ENCODE measurements around the gene SPATA31D1.

Gene SPATA31D1

DNA sequence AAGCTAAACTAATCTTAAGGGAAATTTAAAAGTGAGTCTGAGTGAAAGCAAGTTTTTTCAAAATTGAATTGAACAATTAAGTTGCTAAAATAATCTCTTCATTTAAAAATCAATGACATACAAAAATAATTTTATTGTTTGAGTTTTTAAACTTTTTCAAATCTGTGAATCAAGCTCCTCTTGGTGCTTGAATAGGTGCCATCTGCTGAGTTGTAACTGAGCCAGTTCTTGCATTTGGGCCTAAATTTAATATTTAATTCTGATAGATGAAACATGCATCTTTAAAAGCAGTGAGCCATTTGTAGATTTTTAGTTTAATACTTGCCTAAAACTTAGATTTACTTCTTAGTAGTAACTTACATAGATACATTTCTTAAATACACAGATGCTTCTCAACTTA, 31.8 kb downstream of the SPATA31D1 start:
- no peak overlapping the region for H3K4me3 ChIP-seq (ENCODE audit: low read depth, low read length)
- TF ChIP-seq, protein P1, sequence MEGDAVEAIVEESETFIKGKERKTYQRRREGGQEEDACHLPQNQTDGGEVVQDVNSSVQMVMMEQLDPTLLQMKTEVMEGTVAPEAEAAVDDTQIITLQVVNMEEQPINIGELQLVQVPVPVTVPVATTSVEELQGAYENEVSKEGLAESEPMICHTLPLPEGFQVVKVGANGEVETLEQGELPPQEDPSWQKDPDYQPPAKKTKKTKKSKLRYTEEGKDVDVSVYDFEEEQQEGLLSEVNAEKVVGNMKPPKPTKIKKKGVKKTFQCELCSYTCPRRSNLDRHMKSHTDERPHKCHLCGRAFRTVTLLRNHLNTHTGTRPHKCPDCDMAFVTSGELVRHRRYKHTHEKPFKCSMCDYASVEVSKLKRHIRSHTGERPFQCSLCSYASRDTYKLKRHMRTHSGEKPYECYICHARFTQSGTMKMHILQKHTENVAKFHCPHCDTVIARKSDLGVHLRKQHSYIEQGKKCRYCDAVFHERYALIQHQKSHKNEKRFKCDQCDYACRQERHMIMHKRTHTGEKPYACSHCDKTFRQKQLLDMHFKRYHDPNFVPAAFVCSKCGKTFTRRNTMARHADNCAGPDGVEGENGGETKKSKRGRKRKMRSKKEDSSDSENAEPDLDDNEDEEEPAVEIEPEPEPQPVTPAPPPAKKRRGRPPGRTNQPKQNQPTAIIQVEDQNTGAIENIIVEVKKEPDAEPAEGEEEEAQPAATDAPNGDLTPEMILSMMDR (IDR thresholded peaks at IDR 0.05; ENCODE audit: borderline replicate concordance, insufficient read depth, low read depth, low read length): no peak

DNA sequence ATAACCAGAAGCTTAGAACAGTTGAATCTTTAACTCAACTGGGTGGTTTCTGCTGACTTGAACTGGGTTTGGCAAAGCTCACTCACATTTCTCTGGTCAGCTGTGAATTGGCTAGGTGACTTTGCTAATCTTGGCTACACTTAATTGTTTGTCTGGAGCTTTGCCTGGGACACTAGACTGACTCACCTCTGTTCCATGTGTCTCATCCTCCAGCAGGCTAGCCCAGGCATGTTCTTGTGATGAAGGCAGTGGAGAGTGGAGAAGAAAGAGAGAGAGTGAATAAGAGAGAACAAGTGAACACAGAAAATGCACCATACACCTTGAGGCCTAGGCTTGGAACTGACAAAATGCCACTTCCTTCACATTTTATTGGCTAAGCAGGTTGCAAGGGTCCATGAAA, 32.6 kb downstream of the SPATA31D1 start:
- TF ChIP-seq, protein P1 (IDR thresholded peaks at IDR 0.05; ENCODE audit: borderline replicate concordance, insufficient read depth, low read depth, low read length): no peak
- H3K4me3 ChIP-seq (ENCODE audit: low read depth, low read length): no peak overlapping the region

DNA sequence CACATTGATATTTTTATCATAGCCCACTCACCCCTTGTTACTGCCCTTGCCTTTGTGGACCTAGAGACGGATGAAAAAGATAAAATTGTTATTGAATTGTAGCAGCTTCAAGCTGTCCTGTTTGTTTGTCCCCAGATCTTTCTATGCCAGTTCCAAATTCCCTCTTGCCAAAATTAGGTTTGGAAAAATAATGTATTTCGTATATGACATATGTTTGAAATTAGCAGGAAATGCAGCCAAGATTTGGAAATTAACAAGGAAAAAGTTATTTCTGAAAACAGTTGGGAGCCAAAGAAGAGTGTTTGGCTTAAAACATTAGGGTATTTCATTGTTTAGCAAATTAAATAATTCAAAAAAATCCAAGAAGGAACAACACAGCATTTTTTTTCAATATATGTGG, 33.5 kb downstream of the SPATA31D1 start:
- H3K4me3 ChIP-seq (ENCODE audit: low read depth, low read length): no peak overlapping the region
- TF ChIP-seq, protein P1 (IDR thresholded peaks at IDR 0.05; ENCODE audit: borderline replicate concordance, insufficient read depth, low read depth, low read length): no peak

DNA sequence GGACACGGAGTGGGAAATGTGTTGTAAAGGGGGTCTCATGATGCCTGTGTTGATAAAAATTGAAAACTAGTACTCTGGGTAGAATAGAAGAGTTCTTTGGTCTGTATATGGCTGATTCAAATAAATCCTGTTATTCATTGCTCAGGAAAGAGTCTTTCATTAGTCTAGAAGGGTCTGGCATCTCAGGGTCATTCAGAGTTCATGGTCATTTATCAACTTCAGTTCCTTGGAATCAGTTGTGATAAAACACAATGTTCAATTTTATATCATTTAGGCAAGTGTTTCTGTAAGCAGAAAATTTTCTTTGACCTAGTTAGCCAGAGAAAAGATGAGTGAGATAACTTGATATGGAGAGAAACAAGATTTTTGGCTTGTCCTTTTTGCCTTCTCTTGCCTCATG, 36.3 kb downstream of the SPATA31D1 start:
- TF ChIP-seq, protein P1 (IDR thresholded peaks at IDR 0.05; ENCODE audit: borderline replicate concordance, insufficient read depth, low read depth, low read length): no peak
- H3K4me3 ChIP-seq (ENCODE audit: low read depth, low read length): no peak overlapping the region

DNA sequence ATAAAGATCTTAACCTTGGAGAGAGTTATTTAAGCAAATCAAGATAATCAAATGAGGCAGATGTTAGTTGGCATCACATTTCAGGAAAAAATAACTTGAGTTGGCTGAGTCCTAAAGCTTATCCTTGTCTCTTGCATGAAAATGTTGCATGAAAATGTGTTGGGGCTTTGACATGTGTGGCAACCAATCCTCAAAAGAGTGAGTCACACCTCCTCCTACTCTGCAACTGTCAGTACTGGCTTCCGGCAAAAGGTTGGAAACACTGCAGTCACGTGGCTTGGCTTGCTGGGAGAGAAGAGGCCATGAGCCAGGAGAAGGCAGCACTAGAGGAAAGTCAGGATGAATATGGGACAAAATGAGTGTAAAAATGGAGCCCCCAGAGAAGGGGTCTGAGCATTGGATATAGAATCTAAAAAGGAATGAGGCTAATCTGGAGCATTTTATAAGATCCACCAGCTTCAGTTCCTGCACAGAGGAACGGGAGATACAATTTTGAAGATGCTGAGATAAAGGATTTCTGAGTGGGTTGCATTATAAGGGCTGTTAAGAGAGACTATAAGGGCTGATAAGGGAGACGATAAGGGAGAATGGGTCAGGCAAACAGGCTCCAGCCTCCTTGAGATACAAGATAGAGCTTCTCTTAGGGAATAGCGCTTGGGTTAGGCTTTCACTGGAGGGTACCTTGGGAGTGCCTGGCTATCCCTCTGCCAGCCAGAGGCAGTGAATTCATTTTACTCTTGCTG, 43.1 kb downstream of the SPATA31D1 start:
- H3K4me3 ChIP-seq (ENCODE audit: low read depth, low read length): no peak overlapping the region
- TF ChIP-seq, protein P1 (IDR thresholded peaks at IDR 0.05; ENCODE audit: borderline replicate concordance, insufficient read depth, low read depth, low read length): no peak

DNA sequence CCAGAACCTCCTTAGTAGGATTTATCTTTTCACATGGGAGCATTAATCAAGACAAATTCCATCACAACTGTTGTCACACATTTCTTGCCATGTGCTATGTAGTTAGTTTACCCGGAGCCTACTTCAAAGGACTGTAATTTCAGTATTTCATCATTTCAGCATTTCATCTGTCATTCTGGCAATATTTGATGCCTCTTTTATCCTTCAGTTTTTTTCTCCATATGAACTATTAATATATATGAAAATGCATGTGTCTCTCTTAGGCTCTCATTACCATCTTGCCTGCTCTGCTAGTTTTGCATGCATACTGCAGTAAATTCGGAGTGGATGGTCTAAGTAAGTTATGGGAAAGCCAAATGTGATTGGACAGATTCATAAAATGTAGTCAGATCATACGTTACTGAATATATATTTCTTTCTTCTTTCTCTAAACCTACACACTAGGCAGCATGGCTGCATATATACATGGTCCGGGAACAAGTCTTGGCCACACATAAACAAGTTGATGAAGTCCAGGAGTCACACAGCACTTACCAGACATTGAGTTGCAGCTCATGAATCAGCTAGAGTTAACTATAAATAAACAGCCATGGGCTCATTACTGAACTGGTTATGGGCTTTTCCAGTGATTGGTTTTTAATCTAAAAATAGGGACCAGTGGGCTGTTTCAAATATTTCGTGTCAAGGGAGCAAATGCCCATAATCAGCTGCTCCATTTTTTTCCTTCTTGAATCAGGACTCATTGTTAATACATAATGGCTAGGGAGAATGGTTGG, 46.6 kb downstream of the SPATA31D1 start:
- no peak overlapping the region for H3K4me3 ChIP-seq (ENCODE audit: low read depth, low read length)
- TF ChIP-seq, protein P1 (IDR thresholded peaks at IDR 0.05; ENCODE audit: borderline replicate concordance, insufficient read depth, low read depth, low read length): no peak

DNA sequence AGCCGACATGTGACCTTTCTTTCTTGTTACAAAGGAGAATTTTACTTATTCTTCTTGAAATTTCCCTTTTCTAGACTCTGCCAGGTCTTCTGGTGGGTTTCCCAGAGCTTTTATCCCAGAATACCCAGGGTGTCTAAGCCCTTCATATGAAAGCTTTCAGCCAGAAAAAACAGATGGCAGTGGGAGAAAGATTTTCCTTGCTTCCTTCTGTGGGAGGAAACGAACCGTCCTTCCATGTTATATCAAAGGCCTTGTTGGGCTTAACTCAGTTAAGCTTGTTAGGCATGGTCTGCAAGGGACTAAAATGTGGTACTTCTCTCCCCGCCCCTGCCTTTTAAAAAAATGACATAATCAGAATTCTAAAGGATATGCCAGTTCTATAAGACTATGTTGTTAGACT, 47.5 kb downstream of the SPATA31D1 start:
- no peak overlapping the region for H3K4me3 ChIP-seq (ENCODE audit: low read depth, low read length)
- TF ChIP-seq, protein P1 (IDR thresholded peaks at IDR 0.05; ENCODE audit: borderline replicate concordance, insufficient read depth, low read depth, low read length): no peak

Data from GM12875 (cell line).